ENCODE measurements around the gene CD274. TPM values are rescaled to one million over a fixed set of nuclear protein-coding genes. Genes with fewer than 3 reads are reported as not detected.

The CD274 gene
- total RNA-seq, 1 donor from 2014 or later = 61.7 TPM

- Mint-ChIP-seq H3K36me3 (ENCODE audit: low read depth) (peaks cover 11% of the 10 kb centered on the region), H3K27me3 (ENCODE audit: insufficient read depth) (peaks cover 3% of the 10 kb centered on the region), H3K4me1 (ENCODE audit: low read depth) (peaks cover 3% of the 10 kb centered on the region), H3K9me3 (peaks cover 15% of the 10 kb centered on the region), H3K4me3 (no peak overlapping the region), H3K27ac (no peak overlapping the region)
- intact Hi-C loops (cut with micrococcal nuclease) = no loop called here
- no peak for DNase-seq (ENCODE audit: low spot score)
Observed at GRCh38 chr9:5499157-5499556, 48.8 kb downstream of the CD274 start.

- H3K4me3 Mint-ChIP-seq = no peak overlapping the region
- no peak overlapping the region for H3K27ac Mint-ChIP-seq
- H3K27me3 Mint-ChIP-seq (ENCODE audit: insufficient read depth) = peaks cover 3% of the 10 kb centered on the region
- peaks cover 6% of the 10 kb centered on the region for H3K4me1 Mint-ChIP-seq (ENCODE audit: low read depth)
- peaks cover 20% of the 10 kb centered on the region for H3K9me3 Mint-ChIP-seq
- no peak for DNase-seq (ENCODE audit: low spot score)
- intact Hi-C loops (cut with micrococcal nuclease) = no loop called here
- H3K36me3 Mint-ChIP-seq (ENCODE audit: low read depth) = peaks cover 15% of the 10 kb centered on the region
Observed at GRCh38 chr9:5499889-5500398, 49.6 kb downstream of the CD274 start.

GRCh38 chr9:5500441-5501235 is 50.3 kb downstream of the CD274 start:
- H3K36me3 Mint-ChIP-seq (ENCODE audit: low read depth) = peaks cover 17% of the 10 kb centered on the region
- H3K27me3 Mint-ChIP-seq (ENCODE audit: insufficient read depth) = peaks cover 3% of the 10 kb centered on the region
- peaks cover 13% of the 10 kb centered on the region for H3K4me1 Mint-ChIP-seq (ENCODE audit: low read depth)
- no peak for DNase-seq (ENCODE audit: low spot score)
- H3K27ac Mint-ChIP-seq = no peak overlapping the region
- intact Hi-C loops (cut with micrococcal nuclease) = loop anchor here (1.0 kb wide), 1 partner anchor 10 kb away; the partner anchor contains the start of gene PDCD1LG2
- H3K4me3 Mint-ChIP-seq = no peak overlapping the region
- peaks cover 27% of the 10 kb centered on the region for H3K9me3 Mint-ChIP-seq

- H3K4me3 Mint-ChIP-seq = no peak overlapping the region
- no peak overlapping the region for H3K27ac Mint-ChIP-seq
- peaks cover 13% of the 10 kb centered on the region for H3K4me1 Mint-ChIP-seq (ENCODE audit: low read depth)
- peaks cover 3% of the 10 kb centered on the region for H3K27me3 Mint-ChIP-seq (ENCODE audit: insufficient read depth)
- intact Hi-C loops (cut with micrococcal nuclease) = no loop called here
- peaks cover 39% of the 10 kb centered on the region for H3K9me3 Mint-ChIP-seq
- no peak for DNase-seq (ENCODE audit: low spot score)
- peaks cover 18% of the 10 kb centered on the region for H3K36me3 Mint-ChIP-seq (ENCODE audit: low read depth)
Observed at GRCh38 chr9:5502553-5502952, 52.2 kb downstream of the CD274 start.

- peak overlapping the region; percentile 96 for H3K27ac Mint-ChIP-seq
- no peak for DNase-seq (ENCODE audit: low spot score)
- peaks cover 22% of the 10 kb centered on the region for H3K9me3 Mint-ChIP-seq
- H3K4me1 Mint-ChIP-seq (ENCODE audit: low read depth) = peaks cover 77% of the 10 kb centered on the region
- intact Hi-C loops (cut with micrococcal nuclease) = no loop called here
- no peaks in the 10 kb centered on the region for H3K27me3 Mint-ChIP-seq (ENCODE audit: insufficient read depth)
- H3K36me3 Mint-ChIP-seq (ENCODE audit: low read depth) = peaks cover 10% of the 10 kb centered on the region
- H3K4me3 Mint-ChIP-seq = peak overlapping the region; percentile 65
Observed at GRCh38 chr9:5509573-5509972, 59.2 kb downstream of the CD274 start.

- Mint-ChIP-seq H3K27ac (peak within 1 kb of the TSS; percentile 96), H3K4me3 (peak within 1 kb of the TSS; percentile 82), H3K4me1 (ENCODE audit: low read depth) (peaks cover 68% of the 10 kb centered on the region), H3K9me3 (peaks cover 14% of the 10 kb centered on the region), H3K27me3 (ENCODE audit: insufficient read depth) (no peaks in the 10 kb centered on the region), H3K36me3 (ENCODE audit: low read depth) (peaks cover 6% of the 10 kb centered on the region)
- intact Hi-C loops (cut with micrococcal nuclease) = loop anchor here (1.0 to 5.0 kb wide), 11 partner anchors 8 to 677 kb away; partner anchors contain the start of genes CD274 and PLGRKT
- peak; percentile 41 for DNase-seq (ENCODE audit: low spot score)
Observed at GRCh38 chr9:5510360-5510931, 60.1 kb downstream of the CD274 start, which contains the start of gene PDCD1LG2. Gene PDCD1LG2, plus strand, starts transcription at chr9:5510531. Its CDS starts 12,016 bp downstream, at chr9:5522547.

GRCh38 chr9:5510989-5511388 is 60.6 kb downstream of the CD274 start:
- Mint-ChIP-seq H3K4me1 (ENCODE audit: low read depth) (peaks cover 67% of the 10 kb centered on the region), H3K27me3 (ENCODE audit: insufficient read depth) (no peaks in the 10 kb centered on the region), H3K27ac (peak overlapping the region; percentile 96), H3K4me3 (peak overlapping the region; percentile 82), H3K9me3 (peaks cover 8% of the 10 kb centered on the region), H3K36me3 (ENCODE audit: low read depth) (peaks cover 6% of the 10 kb centered on the region)
- intact Hi-C loops (cut with micrococcal nuclease) = loop anchor here (1.0 to 5.0 kb wide), 11 partner anchors 7 to 678 kb away; partner anchors contain the start of genes CD274 and PLGRKT
- DNase-seq (ENCODE audit: low spot score) = no peak

- peaks cover 5% of the 10 kb centered on the region for H3K36me3 Mint-ChIP-seq (ENCODE audit: low read depth)
- intact Hi-C loops (cut with micrococcal nuclease) = loop anchor here (5.0 kb wide), 1 partner anchor 529 kb away; no protein-coding TSS in a partner anchor
- peaks cover 5% of the 10 kb centered on the region for H3K9me3 Mint-ChIP-seq
- no peak for DNase-seq (ENCODE audit: low spot score)
- H3K27ac Mint-ChIP-seq = peak overlapping the region; percentile 96
- H3K4me1 Mint-ChIP-seq (ENCODE audit: low read depth) = peaks cover 67% of the 10 kb centered on the region
- H3K27me3 Mint-ChIP-seq (ENCODE audit: insufficient read depth) = no peaks in the 10 kb centered on the region
- peak overlapping the region; percentile 82 for H3K4me3 Mint-ChIP-seq
Observed at GRCh38 chr9:5511476-5511875, 61.1 kb downstream of the CD274 start.

- H3K27me3 Mint-ChIP-seq (ENCODE audit: insufficient read depth) = no peaks in the 10 kb centered on the region
- peaks cover under 1% of the 10 kb centered on the region for H3K9me3 Mint-ChIP-seq
- H3K4me1 Mint-ChIP-seq (ENCODE audit: low read depth) = peaks cover 70% of the 10 kb centered on the region
- H3K36me3 Mint-ChIP-seq (ENCODE audit: low read depth) = peaks cover 8% of the 10 kb centered on the region
- peak overlapping the region; percentile 82 for H3K4me3 Mint-ChIP-seq
- peak overlapping the region; percentile 96 for H3K27ac Mint-ChIP-seq
- DNase-seq (ENCODE audit: low spot score) = no peak
- intact Hi-C loops (cut with micrococcal nuclease) = loop anchor here (5.0 kb wide), 1 partner anchor 530 kb away; no protein-coding TSS in a partner anchor
Observed at GRCh38 chr9:5511935-5512580, 61.7 kb downstream of the CD274 start.

GRCh38 chr9:5512658-5513452 is 62.5 kb downstream of the CD274 start:
- H3K4me3 Mint-ChIP-seq = peak overlapping the region; percentile 82
- intact Hi-C loops (cut with micrococcal nuclease) = loop anchor here (5.0 kb wide), 1 partner anchor 531 kb away; no protein-coding TSS in a partner anchor
- H3K4me1 Mint-ChIP-seq (ENCODE audit: low read depth) = peaks cover 76% of the 10 kb centered on the region

GRCh38 chr9:5513966-5514616 is 63.7 kb downstream of the CD274 start:
- H3K4me3 Mint-ChIP-seq = no peak overlapping the region
- H3K27ac Mint-ChIP-seq = no peak overlapping the region
- no peaks in the 10 kb centered on the region for H3K9me3 Mint-ChIP-seq
- DNase-seq (ENCODE audit: low spot score) = no peak
- peaks cover 8% of the 10 kb centered on the region for H3K36me3 Mint-ChIP-seq (ENCODE audit: low read depth)
- intact Hi-C loops (cut with micrococcal nuclease) = loop anchor here (5.0 kb wide), 1 partner anchor 532 kb away; no protein-coding TSS in a partner anchor
- no peaks in the 10 kb centered on the region for H3K27me3 Mint-ChIP-seq (ENCODE audit: insufficient read depth)
- H3K4me1 Mint-ChIP-seq (ENCODE audit: low read depth) = peaks cover 76% of the 10 kb centered on the region

More at GRCh38 chr9:5512658-5513452, 62.5 kb downstream of the CD274 start:
- no peak for DNase-seq (ENCODE audit: low spot score)
- Mint-ChIP-seq H3K27me3 (ENCODE audit: insufficient read depth) (no peaks in the 10 kb centered on the region), H3K27ac (peak overlapping the region; percentile 18), H3K9me3 (no peaks in the 10 kb centered on the region), H3K36me3 (ENCODE audit: low read depth) (peaks cover 9% of the 10 kb centered on the region)

Data from activated T-helper 1 cell treated with anti-CD3 and anti-CD28 coated beads, Interleukin-12 subunit alpha, Interleukin-12 subunit beta, Interleukin-2, Interleukin-4 antibody, amounts not matched to agents 30 ng/mL and 10 ng/mL and 1 ng/mL, durations not matched to agents 14 hours and 24 hours and 36 hours (primary cell).